ENCODE results near the gene SLIT1.
A peak's percentile ranks its signal among the peaks of the same experiment; 100 is the strongest.
"Not testable (repeated sequence)": the region's sequence is repeated elsewhere in the genome, so short reads cannot be mapped to it uniquely, and the experiment has no call there.

The SLIT1 gene

DNA sequence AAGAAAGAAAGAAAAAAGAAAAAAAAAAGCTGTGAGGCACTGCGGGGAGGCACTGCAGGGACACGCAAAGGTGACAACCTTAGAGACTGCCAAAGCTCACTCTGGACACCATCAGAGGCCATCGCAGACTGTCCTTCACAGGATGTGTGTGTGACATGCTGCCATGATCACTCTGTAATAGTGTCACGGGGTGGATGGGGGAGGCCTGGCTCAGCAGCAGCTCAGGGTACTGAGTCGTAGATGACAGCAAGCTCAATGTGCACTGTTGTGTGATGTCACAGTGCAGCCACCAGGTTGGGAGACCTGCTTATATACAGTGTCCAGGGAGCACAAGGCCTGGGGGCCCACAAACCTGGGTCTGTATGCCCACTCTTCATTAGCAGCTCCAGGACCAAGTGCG lies 83.3 kb downstream of the SLIT1 start:
- no peak for DNase-seq

DNA sequence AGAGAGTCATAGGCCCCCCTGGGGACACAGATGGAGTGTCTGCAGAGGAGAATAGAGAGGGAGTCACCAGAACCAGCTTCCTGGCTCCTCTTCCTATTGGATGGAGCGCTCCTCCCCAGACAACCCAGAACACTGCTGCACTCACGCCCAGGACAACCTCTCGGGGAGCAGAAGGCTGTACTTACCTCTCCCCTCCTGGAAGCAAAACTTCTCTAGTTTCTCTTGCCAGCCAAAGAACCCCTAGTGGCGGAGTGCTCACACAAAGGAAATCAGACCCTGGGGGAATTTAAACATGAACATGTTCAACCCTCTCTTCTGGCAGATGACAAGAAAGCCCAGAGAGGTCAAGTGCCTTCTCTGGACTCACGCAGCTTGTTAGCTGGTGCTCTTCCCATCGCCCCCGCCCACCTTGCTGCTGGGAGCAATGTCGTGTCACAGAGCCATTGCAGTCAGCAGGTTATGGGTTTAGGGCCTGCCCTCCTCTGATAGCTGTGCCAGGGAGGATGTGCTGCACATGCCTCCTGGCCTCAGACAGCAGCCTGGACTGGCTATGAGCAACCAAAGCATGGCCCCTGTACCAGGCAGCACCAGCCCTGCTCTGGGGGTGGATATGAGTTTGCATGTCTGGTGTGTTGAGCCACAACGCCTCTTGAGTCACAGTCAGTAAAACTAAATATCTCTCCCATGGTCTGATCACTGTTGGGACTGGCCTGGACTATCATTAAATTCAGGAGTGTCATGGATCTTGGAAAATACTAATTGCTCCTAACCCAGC lies 84.4 kb downstream of the SLIT1 start:
- DNase-seq, result no peak

- no peak for DNase-seq
Measured at GRCh38 chr10:97100657-97101056, 85.1 kb downstream of the SLIT1 start.

GRCh38 chr10:97099868-97100267 lies 85.9 kb downstream of the SLIT1 start:
- no peak for DNase-seq

- DNase-seq, result no peak
Measured at GRCh38 chr10:97099089-97099488, 86.7 kb downstream of the SLIT1 start.

- DNase-seq, result no peak
Measured at GRCh38 chr10:97097084-97097433, 88.7 kb downstream of the SLIT1 start.

GRCh38 chr10:97096261-97097083 lies 89.3 kb downstream of the SLIT1 start:
- no peak for DNase-seq

GRCh38 chr10:97095701-97096260 lies 90.0 kb downstream of the SLIT1 start:
- DNase-seq, result no peak

DNA sequence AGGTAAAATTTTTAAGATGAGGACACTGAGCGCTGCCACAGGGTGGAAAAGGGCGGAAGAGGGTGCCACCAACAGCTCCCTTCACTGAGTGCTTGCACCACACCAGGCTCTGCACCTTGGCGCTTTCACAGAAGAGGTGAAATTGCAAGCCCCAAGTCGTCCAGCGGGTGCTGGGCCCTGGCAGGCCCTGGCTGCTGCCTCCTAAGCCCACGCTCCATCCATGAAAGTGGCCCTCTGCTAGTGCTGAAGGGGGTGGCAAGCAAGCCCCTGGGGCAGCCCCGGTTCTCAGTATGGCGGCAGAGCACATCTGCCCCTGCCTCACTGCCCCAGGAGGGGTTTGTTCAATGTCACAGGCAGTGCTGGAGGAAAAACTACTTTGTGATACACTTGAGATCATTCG lies 95.1 kb downstream of the SLIT1 start:
- DNase-seq, result no peak

DNA sequence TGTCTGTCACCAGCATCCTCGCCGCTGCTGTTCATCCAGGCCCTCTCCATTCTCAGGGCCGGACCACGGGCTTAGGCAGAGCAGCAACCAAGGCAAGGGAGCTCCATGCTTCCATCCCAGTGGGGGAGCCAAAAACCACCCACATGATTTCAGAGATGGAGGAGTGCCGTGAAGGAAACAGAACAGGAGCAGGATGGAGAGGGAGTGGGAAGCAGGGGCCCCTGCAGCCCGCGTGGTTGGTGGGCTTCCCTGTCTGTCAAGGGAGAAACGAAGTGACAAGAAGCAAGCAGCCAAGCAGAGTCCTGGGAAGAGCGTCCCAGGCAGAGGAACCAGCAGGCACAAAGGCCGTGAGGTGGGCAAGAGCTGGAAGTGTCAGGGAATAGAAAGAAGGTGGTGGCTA lies 95.7 kb downstream of the SLIT1 start:
- no peak for DNase-seq

DNA sequence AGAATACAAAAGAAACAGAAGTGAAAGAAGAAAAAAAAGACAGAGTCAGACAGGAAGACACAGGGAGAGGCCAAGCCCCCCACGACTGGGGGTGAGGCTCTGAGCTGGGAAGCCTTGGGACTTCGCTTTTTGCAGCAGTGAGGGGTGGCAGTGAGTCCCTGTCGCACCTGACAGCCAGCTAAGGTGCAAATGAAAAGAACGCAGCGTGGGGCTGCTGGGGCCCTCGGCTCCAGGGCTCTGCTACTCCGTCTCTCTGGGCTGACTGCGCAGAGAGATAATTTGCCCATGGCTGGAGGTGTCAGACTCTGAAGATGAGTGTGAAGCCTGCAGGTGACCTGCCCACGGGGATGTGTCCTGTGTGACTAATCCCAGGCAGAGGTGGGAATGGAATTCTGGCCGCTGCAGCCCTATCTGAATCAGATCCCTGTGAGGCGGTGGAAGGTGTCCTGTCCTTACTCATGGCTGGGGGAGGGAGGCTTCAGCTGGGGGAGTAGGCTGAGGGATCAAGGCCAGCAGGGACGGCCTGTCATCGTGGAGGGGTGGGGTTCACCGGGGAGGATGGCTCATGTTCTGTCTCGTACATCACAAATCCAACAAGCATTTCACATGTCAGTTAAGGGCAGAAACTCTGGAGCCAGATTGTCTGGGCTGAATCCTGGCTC lies 96.4 kb downstream of the SLIT1 start:
- DNase-seq, result no peak

DNA sequence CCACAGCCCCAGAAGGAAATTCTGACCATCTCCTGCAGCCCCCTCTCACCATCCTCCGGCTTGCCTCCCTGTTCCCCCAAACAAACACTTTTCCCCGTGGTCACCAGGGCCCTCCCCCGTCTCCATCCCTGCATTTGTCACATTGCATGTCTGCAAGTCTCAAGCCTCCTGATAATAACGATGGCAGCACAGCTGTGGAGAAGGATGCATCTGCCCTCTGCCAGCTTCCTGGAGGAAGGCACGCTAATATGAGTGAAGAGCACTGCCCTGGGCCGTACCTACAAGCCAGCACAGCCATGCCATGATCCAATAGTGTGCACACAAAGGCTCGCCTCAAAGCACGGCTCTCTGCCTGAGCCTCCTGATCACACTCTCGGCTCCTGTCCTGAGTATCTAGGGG lies 98.5 kb downstream of the SLIT1 start:
- no peak for DNase-seq

DNA sequence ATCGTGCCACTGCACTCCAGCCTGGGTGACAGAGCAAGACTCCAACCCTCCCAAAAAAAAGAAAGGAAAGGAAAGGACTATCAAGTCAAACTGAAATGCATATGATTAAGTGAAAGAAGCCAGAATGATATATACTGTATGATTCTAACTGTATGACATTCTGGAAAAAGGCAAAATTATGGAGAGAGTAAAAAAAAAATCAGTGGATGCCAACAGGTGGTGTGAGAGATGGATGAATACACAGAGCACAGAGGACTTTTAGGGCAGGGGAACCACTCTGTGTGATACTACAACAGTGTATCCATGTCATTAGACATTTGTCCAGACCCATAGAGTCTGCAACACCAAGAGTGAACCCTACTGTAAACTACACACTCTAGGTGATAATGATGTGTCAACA lies 99.2 kb downstream of the SLIT1 start:
- no peak for DNase-seq

DNA sequence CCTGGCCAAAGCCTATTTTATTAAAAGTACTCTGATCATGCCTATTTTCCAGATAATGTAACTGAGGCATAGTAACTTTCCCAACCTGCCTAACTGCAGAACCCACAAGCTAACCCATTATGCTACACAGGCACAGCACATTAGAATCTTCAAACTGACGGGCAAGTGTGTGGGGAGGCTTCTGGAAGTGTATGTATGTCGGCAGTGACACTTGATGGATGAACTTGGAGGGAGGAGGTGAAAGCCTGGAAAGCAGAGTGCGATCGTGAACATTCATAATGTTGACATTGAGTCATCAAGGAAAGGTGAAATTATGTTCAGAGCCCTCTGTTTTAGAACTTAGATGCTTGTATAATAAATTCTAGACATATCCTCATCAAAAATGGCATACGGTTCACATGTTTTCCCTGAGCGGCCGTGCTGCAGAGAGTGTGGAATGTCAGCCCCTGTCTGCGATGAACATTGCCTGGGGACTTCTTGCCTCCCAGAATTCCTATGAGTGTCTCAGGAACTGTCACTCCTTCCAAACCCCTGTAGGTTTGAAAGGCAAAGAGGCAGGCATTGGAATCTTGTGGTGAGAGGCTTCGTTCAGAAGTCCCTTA lies 102.4 kb downstream of the SLIT1 start:
- no peak for DNase-seq

DNA sequence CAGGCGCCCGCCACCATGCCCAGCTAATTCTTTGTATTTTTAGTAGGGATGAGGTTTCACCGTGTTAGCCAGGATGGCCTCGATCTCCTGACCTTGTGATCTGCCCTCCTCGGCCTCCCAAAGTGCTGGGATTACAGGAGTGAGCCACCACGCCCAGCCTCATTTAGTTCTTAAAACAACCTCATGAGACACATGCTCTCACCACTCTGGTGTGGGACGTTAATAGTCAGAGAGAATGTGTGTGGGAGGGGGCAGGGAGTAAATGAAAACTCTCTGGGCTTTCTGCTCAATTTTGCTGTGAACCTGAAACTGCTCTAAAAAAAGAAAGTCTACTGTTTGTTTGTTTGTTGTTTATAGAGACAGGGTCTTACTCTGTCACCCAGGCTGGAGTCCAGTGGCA lies 103.2 kb downstream of the SLIT1 start:
- not testable (repeated sequence) for DNase-seq

DNA sequence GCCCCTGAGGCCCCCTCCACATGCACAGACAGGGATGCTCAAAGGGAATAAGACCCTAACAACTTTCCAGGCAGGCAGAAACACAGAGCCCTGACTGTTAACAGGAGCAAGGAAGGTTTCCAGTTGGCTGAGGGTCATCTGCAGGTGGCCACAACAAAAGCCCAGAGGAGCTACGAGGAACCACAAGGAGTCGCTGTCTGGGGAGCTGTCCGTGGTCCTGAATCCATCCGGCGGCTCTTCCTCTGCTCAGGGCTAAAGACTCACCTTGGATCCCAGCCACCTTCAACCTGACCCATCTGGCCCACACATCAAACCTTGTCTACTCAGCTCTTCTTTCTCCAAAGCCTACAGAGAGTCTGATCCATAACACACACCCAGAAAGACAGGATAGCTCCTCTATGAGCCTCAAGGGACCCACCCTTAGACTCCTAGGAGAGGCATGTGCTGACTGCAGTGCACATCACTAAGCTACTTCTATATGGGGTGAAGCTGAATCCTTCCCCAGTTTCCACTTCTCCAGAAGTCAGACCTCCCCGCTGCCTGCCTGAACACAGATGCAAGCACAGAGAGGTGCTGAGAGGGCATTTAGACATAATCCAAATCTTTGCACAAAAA lies 104.0 kb downstream of the SLIT1 start:
- peak; percentile 37 for DNase-seq

DNA sequence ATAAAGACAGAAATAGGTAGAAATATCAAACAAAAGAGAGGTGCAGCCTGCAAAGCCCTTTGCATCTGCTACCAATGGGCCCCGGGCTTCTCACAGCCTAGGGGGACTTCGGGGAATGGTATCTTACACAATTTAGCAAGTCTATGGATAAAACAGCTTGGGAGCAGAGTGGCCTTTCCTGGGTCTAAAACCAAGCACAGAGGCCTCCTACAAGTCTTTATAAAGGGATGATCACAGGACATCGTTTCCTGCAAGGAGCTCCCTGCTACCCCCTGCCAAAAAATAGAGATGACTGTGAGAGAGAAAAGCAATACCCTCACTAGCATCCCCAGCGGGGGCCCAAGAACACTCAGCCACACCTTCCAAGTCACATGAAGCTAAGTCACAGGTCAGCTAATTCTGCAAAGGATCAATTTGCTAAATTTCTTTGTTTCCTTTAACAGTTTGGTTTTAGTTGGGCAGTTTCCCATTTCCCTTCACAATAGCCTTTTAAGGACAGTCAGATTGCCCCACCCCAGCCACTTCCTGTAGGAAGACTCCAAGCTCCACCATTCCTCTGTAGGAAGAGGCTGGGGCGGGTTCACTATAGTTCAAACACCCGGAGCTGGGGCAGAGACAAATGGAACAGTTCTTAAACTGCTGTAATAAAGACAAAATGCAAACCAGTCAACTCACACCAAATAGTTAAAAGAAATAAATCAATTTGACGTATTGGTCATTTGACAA lies 105.5 kb downstream of the SLIT1 start:
- no peak for DNase-seq

DNA sequence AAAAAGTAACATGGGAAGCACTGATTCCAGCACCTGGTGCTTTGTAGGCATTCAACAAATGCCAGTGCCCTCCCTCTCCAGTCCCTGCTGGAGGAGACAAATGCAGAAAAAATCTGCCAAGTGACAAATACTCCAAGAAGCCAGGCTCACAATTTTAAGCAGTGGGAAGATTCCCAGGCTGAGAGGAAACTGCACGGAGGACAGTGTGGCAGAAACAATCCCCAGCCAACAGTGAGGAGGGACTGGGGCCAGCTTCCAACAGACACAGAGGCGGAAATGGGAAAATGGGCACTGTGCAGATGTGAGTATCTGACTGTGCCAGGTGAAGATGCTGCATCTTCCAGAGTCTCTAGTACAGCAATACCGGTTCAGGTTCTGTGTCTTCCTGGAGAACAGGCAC lies 106.3 kb downstream of the SLIT1 start:
- DNase-seq, result no peak

DNA sequence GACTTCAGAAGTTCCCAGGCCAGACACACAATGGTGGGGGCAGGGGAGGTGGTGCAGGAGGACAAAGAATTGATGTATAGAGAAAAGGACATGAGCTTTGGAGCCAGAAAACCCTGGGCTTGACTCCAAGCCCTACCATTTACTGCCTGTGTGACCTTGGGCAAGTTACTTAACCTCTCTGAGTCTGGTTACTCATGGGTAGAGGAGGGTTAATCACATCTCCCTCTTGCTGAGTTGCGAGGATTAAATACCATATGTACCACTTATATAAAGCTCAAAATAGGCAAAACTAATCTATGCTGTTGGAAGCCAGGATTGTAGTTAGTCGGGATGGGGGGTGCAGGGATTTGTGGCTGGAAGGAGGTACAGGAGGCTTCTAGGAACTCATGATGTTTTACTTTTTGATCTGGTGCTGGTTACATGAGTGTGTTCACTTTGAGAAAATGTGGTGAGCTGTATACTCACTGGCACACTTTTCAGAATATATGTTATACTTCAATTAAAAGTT lies 106.8 kb downstream of the SLIT1 start:
- DNase-seq, result no peak

- DNase-seq, result no peak
Measured at GRCh38 chr10:97078261-97078937, 107.4 kb downstream of the SLIT1 start.

- no peak for DNase-seq
Measured at GRCh38 chr10:97076781-97077180, 109.0 kb downstream of the SLIT1 start.

All from HCEC 1CT (cell line).